Measurements from ENCODE around the gene MCM3.

The MCM3 gene

DNA sequence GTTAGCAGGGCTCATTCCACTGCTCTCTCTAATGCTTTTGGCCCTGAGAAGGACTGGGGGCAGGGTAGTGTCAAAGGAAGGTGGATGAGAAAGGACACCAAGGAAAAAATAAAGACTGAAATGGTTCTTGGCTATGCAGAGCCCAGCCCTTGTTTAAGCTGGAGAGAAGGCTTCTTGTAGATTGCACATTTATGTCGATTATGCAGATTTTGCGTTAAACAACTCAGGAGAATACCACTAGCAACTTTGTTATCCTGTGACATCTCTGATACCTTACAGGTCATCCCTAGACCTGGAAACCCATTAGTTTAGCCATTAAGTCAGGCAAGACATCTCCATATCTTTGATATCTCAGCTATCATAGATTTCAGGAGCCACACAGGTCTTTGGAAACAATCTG, 29.1 kb downstream of the MCM3 start:
- H3K36me3 ChIP-seq (ENCODE audit: low read depth) = no peaks in the 10 kb centered on the region
- TF ChIP-seq, protein P1, sequence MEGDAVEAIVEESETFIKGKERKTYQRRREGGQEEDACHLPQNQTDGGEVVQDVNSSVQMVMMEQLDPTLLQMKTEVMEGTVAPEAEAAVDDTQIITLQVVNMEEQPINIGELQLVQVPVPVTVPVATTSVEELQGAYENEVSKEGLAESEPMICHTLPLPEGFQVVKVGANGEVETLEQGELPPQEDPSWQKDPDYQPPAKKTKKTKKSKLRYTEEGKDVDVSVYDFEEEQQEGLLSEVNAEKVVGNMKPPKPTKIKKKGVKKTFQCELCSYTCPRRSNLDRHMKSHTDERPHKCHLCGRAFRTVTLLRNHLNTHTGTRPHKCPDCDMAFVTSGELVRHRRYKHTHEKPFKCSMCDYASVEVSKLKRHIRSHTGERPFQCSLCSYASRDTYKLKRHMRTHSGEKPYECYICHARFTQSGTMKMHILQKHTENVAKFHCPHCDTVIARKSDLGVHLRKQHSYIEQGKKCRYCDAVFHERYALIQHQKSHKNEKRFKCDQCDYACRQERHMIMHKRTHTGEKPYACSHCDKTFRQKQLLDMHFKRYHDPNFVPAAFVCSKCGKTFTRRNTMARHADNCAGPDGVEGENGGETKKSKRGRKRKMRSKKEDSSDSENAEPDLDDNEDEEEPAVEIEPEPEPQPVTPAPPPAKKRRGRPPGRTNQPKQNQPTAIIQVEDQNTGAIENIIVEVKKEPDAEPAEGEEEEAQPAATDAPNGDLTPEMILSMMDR (IDR thresholded peaks at IDR 0.05; ENCODE audit: poor library complexity, severe bottlenecking) = no peak
- no peak overlapping the region for H3K27ac ChIP-seq (ENCODE audit: poor library complexity, severe bottlenecking)
- H3K4me3 ChIP-seq (ENCODE audit: severe bottlenecking) = no peak overlapping the region
- no peak for DNase-seq (ENCODE audit: low spot score)
- no peaks in the 10 kb centered on the region for H3K9me3 ChIP-seq (ENCODE audit: severe bottlenecking)
- H3K27me3 ChIP-seq (ENCODE audit: insufficient read depth, poor library complexity, severe bottlenecking) = peaks cover 8% of the 10 kb centered on the region
- ATAC-seq (ENCODE audit: low read depth) = no peak
- H3K4me1 ChIP-seq (ENCODE audit: insufficient read depth, poor library complexity, severe bottlenecking) = no peaks in the 10 kb centered on the region

DNA sequence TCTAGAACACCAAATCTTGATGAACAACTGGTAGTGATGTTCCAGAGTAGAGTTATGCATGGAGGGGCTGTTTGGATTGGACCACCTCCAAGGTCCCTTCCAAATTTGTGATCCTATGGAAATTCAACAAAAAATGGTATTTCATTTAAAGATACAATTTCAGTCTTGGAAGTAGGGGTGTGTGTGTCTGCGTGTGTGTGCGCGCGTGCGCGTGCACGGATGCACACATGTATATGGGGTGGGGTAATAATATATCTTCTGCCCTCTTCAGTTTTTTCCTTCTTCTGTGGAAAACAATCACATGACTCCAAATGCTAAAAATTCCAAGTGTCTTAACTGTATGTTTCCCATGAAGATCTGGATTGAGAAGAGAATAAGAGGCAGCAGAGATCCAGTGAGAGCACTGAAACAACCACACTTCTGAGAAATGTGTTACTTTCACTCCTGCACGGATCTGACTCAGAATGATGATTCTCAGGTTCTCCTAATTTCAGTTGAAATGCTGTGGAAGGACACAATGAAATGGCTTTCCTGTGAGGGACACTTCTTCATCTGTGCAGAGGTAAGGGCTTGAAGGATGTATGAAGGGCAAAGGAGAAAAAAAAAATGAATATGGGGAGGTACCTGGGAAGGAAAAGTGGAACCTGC, 29.7 kb downstream of the MCM3 start:
- no peak overlapping the region for H3K4me3 ChIP-seq (ENCODE audit: severe bottlenecking)
- H3K9me3 ChIP-seq (ENCODE audit: severe bottlenecking) = no peaks in the 10 kb centered on the region
- no peak for ATAC-seq (ENCODE audit: low read depth)
- TF ChIP-seq, protein P1 (IDR thresholded peaks at IDR 0.05; ENCODE audit: poor library complexity, severe bottlenecking) = no peak
- H3K4me1 ChIP-seq (ENCODE audit: insufficient read depth, poor library complexity, severe bottlenecking) = no peaks in the 10 kb centered on the region
- no peak overlapping the region for H3K27ac ChIP-seq (ENCODE audit: poor library complexity, severe bottlenecking)
- no peaks in the 10 kb centered on the region for H3K36me3 ChIP-seq (ENCODE audit: low read depth)
- peaks cover 9% of the 10 kb centered on the region for H3K27me3 ChIP-seq (ENCODE audit: insufficient read depth, poor library complexity, severe bottlenecking)
- no peak for DNase-seq (ENCODE audit: low spot score)

DNA sequence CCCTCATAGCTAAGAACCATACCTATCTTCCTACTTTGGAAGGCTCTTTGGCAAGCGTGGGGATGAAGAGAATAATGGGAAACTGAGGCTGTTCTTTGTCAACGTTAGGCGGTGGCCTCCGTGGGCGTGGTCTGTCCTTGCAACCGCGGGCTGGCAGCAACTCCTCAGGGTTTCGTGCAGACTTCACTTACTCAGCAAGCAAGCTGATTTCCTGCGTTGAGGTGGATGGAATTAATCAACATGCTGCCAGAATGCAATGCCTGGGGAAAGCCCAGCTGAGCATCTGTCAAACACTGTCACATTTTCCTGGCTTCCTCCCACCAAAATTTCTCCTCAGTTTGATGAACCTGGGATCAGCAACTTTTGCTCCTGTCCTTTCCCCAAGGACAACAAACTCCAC, 31.0 kb downstream of the MCM3 start:
- Histone ChIP-seq H3K27ac (ENCODE audit: poor library complexity, severe bottlenecking) (no peak overlapping the region), H3K9me3 (ENCODE audit: severe bottlenecking) (no peaks in the 10 kb centered on the region), H3K27me3 (ENCODE audit: insufficient read depth, poor library complexity, severe bottlenecking) (peaks cover 14% of the 10 kb centered on the region), H3K36me3 (ENCODE audit: low read depth) (no peaks in the 10 kb centered on the region), H3K4me1 (ENCODE audit: insufficient read depth, poor library complexity, severe bottlenecking) (no peaks in the 10 kb centered on the region), H3K4me3 (ENCODE audit: severe bottlenecking) (no peak overlapping the region)
- TF ChIP-seq, protein P1 (IDR thresholded peaks at IDR 0.05; ENCODE audit: poor library complexity, severe bottlenecking) = no peak
- no peak for DNase-seq (ENCODE audit: low spot score)
- ATAC-seq (ENCODE audit: low read depth) = 0 out of 3 replicates have a peak, but pooled peaks have one; percentile 21

DNA sequence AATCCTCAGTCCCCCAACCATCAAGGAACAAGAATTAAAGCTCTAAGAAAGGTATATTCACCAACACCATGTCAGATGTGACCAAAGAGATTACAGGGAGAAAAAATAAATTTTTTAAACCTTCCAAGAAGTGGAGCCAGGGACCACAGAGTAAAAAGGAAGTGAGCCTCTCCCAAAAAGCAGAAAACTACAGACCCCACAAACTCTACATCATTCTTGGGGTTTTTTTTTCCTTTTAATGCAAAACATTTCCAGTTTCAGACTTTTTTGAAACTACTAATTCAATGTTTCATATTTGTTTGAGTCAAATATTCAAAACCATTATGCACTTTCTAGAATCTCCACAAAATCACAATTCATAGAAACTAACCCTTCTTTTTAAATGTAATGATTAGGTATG, 33.4 kb downstream of the MCM3 start:
- Histone ChIP-seq H3K4me3 (ENCODE audit: severe bottlenecking) (no peak overlapping the region), H3K9me3 (ENCODE audit: severe bottlenecking) (no peaks in the 10 kb centered on the region), H3K36me3 (ENCODE audit: low read depth) (no peaks in the 10 kb centered on the region), H3K27ac (ENCODE audit: poor library complexity, severe bottlenecking) (no peak overlapping the region), H3K27me3 (ENCODE audit: insufficient read depth, poor library complexity, severe bottlenecking) (peaks cover 14% of the 10 kb centered on the region), H3K4me1 (ENCODE audit: insufficient read depth, poor library complexity, severe bottlenecking) (no peaks in the 10 kb centered on the region)
- no peak for ATAC-seq (ENCODE audit: low read depth)
- no peak for DNase-seq (ENCODE audit: low spot score)
- TF ChIP-seq, protein P1 (IDR thresholded peaks at IDR 0.05; ENCODE audit: poor library complexity, severe bottlenecking) = no peak

DNA sequence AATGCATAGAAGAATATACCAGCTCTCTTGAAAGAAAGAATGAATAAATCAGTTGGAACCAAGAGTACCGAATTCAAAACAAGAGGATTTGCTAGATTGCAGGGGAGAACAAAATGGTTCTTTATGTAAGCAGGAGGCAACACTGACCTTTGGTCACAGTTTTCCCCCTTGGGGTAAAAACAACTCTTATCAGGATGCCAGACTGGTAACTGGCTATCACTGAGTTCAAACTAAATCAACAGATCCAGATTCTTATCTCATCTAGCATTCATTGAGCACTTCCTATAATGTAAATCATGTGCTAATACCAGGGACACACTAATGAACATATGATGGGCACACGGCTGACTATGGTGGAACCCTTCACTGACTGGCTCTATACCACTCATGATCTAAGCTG, 35.5 kb downstream of the MCM3 start:
- Histone ChIP-seq H3K9me3 (ENCODE audit: severe bottlenecking) (no peaks in the 10 kb centered on the region), H3K36me3 (ENCODE audit: low read depth) (no peaks in the 10 kb centered on the region), H3K27me3 (ENCODE audit: insufficient read depth, poor library complexity, severe bottlenecking) (peaks cover 17% of the 10 kb centered on the region), H3K4me3 (ENCODE audit: severe bottlenecking) (no peak overlapping the region), H3K27ac (ENCODE audit: poor library complexity, severe bottlenecking) (no peak overlapping the region), H3K4me1 (ENCODE audit: insufficient read depth, poor library complexity, severe bottlenecking) (no peaks in the 10 kb centered on the region)
- DNase-seq (ENCODE audit: low spot score) (no peak), ATAC-seq (ENCODE audit: low read depth) (no peak)
- TF ChIP-seq, protein P1 (IDR thresholded peaks at IDR 0.05; ENCODE audit: poor library complexity, severe bottlenecking) = no peak
